GM18861 (cell line): ENCODE results near the gene TNC.
A peak's percentile ranks its signal among the peaks of the same experiment; 100 is the strongest.

ENCODE experiments used
- ATAC-seq: cut with Tn5 transposase; IDR thresholded peaks from one replicate; pipeline ENCODE4 v1.9.1; 2021; ENCODE audit not compliant: unreplicated experiment

Gene TNC

DNA sequence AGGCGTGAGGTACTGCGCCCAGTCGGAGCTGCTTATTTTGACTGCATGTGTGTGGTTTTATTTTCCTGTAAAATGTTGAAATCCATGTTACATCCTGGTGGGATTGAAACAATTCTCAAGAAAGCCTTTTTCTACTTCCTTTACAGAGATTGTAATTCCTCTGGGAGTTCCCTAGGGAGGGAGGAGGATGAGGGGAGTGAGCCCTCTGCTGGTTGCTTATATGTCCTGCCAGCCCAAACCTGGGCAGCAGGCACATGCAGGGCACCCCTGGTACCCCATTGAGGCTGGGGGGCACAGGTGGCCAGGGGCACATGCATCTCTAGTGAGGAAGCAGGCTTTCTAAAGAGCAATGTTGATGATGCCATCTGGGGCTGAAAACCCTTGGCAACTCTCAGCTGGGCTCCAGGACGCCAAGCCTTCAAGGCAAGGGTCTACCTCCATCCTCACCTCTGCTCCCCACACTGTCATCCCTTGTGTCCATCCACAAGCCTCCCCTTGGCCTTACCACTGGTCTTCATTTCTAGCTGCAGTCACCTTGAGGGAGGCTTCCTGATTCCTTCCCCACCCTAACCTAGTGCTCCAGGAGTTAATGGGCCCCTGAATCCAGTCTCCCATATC lies 102.8 kb downstream of the TNC start:
- ATAC-seq, result no peak

DNA sequence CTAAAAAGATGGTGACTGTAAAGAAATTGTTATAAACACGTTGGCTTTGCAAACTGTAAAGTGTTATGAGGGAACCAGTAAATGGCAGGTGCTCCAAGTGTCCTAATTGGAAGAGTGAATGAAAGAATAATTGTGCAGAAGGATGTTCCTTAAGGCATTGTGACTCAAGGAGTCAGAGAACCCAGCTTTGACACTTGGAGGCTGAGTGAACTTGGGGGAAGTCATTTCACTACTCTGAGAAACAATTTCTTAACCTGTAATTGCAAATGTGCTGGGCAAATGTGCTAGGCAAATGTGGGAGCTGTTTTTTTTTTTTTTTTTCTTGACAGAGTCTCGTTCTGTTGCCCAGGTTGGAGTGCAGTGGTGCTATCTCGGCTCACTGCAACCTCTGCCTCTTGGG lies 103.5 kb downstream of the TNC start:
- ATAC-seq, result no peak

DNA sequence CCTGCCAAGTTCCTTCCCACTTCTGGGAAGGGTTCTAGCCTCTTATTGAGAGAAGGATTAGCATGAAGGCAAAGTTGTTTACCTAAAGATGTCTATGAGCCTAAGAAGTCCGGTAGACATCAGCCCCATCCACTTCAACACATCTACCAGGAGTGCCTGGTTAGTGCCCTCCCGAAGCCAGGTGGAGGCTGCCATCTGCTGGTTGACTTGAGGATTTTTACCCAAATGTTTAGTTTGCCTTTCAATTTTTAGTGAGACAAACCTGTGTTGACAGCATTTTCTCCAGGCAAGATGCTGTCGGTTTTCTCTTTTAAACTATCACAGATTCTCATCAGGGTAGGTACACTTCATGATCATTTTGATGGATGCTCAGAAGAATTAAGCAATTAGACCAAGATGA lies 104.0 kb downstream of the TNC start:
- ATAC-seq, result no peak

DNA sequence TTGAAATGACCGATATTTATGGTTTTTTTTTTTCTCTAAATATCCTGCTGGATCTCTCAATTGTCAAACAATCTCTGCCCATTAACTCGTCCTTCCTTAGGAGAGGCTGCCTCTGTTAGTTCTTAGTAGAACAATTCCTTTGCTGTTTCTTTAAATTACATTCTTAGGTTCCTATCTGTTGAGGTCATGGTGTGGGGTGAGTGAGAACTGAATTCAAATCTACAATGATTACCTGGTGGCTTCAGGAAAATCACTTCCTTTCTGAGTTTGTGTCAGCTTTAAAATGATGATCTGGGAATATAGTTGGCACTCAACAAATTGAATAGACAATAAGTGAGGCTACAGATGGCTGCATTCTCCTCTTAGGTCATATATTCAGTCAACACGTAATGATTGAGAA lies 105.5 kb downstream of the TNC start:
- ATAC-seq, result no peak

DNA sequence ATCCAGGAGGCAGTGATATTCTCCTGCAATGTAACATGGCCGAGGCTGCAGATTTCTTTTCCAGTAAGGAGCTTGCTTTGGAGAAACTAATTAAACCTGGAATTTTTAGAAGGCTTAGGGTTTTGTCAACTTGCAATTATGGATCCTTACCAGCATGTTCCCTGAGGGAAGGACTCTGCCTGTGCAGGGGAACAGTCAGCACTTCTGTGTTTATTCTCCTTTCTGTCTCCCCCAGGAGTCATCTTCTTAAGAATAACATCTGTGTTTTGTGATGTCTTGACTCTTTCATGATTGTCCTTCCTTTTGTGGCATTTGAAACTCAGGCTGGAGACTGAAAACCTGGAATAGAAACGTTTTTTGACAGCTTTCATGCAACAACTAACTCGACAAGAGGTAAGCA lies 107.1 kb downstream of the TNC start:
- ATAC-seq, result no peak

DNA sequence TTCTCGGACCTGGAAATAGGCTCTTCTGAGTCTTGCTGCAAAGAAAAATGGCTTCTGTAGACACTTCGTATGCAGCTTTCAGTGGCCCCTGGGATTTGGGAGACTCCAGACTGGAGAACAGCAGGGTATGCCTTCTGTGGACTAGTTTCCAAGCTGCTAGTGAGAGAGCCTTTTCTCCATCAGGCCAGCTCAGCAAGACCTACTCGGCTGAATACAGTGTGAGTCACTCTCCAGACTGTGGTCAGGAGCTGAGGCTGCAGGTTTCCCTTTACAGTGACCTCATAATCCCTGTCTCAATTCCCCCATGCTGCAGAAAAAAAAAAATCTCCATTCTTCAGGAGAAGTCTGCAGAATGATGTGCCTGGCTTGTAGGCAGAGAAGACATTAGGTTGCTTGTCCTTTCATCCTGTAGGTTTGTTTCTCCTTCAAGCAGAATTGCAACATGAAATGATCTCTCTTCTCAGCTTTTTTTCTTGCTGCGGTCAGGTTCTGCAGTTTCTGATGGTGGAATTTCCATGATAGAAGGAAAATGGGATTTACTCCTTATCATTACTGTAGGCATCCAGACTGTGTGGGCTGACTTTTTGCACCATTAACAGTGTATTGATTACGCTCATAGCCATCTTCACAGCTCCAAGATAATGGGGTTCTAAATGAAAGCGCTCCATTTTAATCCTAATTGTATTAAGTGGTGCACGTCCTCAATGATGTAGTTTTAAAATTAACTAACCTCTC lies 109.3 kb downstream of the TNC start:
- no peak for ATAC-seq

DNA sequence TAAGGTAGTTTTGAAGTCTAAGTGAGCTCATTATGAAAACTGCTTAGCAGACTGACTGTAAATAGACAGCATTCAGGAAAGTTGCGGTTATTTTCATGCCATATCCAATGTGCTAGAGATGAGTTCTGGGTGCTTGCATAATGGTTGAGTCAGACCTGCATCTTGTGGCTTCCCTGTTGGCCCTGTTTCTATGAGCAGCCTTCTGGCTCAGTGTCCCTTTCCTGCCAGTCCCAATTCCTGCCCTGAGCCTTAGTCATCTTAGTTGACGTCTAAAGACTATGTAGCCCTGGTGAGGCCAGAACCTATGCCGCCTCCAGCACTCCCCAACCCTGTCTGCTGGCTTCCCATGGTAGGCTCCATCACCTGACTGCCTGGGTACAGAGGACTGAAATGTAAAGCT lies 111.3 kb downstream of the TNC start:
- ATAC-seq, result no peak

DNA sequence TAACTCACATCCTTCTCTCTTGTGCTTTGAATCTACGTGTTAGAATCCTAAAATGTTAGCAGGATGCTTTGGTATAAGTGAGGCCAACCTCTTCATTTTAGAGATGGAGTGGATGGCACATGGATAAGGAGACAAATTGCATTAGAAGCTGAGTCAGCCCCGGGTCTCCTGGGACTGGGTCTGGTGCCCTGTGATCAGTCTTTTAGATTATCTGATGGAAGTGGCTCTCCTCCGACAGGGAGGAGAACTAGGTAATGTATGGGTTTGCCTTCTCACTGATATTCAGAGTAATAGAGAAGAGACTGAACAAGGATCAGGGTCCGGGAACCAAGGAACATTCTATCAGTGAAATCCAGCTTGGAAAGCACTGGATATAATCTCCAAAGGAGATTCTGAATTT lies 112.6 kb downstream of the TNC start:
- no peak for ATAC-seq

DNA sequence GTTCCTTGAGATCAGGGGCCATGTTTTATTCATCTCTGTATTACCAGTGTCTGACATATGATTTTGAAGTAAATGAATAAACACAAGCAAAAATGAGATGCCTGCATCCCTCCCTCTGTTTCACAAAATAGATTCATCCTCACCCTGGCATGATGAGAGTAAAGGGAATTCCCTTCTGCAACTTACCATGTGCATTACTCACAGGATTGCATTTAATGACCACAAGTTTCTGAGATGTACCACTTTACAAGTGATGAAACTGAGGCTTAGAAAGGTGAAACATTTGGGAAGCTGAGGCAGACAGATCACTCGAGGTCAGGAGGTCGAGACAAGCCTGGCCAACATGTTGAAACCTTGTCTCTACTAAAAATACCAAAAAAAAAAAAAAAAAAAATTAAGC lies 113.4 kb downstream of the TNC start:
- ATAC-seq, result no peak

DNA sequence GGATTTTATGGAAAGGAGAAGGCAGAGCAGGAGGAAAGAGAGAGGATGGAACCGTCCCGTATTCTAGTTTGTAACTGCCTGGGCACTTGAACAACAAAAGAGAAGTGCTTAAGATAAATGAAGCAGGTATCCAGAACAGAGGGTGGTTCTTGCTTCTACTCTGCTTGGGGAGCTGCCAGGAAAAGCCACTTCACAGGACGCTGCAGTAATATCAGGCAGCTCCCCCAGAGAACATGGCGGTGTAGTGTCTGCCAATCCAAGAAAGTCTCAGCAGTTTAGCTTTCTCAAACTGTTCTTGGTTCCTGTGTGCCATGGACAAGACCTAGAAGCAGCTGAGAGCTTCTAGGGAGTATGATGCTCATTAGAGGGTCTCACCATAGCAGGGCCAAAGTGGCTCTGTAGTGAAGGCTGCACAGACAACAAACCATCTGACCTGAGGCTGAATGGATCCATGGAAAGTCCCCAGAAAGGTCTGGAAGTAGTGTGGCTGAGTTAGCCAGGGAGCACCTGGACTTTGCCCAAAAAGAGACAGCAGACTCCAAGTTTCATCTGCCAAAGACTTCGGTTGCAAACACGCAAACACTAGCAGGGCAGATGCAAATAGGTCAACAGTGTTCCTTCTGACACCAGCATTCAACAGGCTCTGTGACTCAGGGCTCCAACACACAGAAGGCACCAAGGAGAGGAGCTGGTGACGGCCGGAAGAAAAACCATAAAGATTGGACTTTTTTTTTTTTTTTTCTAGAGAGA lies 115.4 kb downstream of the TNC start:
- no peak for ATAC-seq

DNA sequence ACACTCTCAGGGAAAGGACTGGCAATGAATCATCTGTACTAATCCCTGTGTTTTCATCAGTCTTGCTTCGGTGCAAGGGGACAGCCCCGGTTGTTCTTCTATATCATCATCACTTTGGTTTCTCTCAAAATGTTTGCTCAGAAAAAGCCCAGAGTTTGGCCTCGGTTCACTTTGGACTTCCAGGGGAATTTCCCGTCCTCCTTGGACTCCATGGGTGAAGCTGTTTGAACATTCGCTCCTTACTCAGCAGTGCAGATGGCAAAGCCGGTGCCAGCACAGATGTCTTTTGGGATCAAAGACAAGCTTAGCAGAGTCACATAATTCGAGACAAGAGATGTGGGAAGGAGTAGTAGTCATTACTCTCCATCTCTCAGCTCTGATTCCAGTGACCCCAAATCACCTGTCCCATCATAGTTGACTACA lies 117.7 kb downstream of the TNC start:
- no peak for ATAC-seq

DNA sequence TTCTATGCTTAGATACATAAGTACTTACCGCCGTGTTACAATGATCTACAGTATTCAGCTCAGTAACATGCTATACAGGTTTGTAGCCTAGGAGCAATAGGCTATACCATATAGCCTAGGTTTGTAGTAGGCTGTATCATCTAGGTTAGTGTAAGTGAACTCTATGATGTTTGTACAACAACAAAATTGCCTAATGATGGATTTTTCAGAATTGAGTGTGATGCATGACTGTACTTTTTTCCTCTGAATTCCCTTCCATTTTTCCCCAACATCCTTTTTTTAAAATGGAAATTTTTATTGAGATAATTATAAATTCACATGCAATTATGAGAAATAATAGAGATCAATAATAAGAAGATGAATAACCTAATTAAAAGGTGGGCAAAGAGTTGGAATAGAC lies 119.6 kb downstream of the TNC start:
- no peak for ATAC-seq

DNA sequence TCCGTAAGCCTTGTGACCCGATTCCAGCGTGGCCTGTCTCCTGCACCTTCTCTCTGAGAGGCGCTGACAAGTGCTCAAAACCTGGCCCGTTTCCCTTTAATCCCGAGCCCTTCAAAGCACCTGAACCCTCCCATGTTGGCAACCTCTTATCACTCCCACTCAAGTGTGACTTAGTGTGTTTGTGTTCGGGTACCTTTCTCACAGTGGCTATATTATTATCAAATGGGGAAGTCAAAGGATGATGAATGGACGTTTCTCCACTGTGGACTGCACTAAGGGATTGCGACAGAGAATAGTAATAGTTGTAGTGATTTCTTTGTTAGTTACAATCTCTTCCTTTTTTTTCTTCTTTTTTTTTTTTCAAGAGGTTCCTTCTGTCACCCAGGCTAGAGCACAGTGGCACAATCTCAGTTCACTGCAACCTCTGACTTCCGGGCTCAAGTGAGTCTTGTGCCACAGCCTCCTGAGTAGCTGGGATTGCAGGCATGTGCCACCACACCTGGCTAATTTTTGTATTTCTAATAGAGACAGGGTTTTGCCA lies 122.2 kb downstream of the TNC start:
- no peak for ATAC-seq

DNA sequence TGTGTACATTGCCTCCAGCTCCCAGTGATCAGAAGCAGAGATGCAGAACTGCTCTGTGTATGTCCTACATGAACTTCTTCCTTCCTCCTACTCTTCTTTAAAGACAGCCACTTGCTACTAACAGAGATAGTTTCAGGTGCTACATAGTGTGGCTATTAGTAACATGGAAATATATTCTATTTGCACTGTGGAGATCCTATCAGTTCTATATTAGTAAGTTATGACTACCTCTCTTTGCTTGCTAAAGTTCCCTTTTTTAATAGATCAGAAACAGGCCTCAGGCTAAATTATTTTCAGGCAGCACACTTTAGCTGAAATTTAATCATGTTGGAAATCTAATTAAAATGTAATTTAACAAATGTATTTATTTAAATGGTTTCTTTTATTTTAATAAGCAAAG lies 123.2 kb downstream of the TNC start:
- no peak for ATAC-seq

DNA sequence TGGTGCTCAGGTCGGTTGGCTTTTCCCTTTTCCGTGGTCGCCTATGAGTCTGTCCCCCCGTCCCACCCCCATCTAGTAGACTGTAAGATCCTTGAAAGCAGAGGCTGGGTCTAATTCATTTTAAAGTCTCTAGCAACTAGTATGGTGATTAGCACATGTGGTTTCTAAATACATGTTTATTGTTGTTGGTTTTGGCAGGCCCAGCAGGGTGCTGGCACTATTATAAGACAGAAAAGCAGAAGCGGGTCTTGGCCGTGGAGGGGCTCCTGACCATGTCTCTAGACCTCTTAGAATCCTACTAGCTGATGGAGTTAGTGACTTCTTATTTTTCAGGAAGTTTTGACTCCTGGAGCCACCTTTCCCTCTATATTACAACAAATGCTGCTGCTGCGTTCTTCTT lies 126.1 kb downstream of the TNC start:
- no peak for ATAC-seq

DNA sequence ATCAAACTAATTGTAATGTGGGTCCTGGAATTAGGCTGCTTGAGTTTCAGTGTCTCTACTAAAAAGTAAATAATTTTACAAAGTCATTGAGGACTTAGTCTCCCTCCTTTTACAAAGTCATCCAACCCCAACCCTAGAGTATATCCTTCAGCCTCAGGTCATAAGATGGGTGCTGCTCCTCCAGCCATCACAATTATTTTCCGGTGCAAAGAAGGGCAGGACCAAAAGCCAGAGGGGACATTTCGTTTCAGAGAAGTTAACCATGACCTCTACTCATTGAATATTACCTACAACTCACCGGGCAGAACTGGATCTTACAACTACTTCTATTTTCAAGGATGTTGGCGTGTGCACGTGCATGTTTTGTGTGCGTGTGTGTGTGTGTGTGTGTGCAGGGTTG lies 127.1 kb downstream of the TNC start:
- no peak for ATAC-seq

DNA sequence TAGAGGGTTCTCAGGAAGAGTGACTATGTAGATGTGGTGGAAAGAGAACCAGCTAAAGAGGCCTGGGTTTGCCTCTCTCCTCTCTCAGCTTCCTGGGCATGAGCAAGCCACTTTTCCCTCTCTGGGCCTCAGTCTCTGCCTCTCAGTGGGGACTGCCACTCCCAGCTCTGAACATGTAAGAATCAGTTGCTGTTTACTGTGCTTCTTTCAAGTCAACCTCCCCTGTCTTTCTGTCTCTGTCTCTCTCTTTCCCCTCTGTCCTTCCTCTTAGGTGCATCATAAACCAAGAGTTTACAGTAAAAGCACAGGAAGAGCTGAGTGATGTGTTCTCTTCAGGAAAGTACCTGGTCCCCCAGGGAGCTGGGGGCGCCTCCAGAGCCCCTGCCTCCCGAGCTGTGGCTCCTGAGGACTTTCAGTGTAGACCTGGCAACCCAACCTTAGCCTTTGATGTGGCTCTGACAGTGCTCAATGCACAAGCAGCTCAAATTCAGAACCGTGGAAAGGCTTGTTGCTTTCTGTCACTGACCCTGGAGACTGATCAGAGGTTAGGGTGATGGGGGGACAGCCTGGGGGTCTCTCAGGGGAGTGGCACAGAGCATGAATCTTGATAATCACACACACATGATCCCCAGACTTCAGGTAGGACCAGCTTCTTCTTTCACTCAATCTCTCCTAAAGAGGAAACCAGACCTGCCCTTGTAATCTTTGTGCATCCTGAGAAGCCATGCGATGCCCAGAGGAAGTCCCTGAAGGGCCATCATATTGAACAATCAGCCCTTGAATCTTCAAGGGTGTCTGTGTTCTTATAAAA lies 128.2 kb downstream of the TNC start:
- ATAC-seq, result peak; percentile 37

DNA sequence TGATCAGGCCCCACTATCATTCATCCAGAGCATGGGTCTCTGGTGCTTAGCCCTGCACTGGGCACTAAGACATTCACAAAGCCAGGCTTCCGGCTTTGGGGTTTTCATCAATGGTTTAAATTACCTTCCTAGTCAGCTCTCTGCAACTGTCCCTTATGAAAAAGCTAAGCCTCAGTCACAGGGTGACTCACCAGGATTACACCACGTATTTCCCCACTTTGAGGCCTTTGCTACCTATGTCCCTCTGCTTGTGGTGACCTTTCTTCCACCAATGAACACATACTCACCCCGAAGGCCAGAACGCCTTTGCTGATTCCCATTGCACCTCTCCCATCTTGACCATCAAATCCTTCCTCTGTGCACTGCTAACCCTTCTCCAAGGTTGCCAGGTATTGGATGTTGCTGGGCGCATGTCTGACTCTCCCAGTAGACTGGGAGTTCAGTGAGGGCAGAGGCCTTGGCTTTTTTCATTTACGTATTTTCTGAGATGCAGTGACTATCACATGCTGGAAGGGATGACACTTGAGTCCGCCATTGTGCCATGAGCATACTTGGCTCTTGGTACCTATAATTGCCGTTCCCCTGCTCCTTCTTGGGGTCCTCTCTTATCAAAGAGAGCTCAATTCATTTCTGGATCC lies 128.9 kb downstream of the TNC start:
- peak; percentile 47 for ATAC-seq

DNA sequence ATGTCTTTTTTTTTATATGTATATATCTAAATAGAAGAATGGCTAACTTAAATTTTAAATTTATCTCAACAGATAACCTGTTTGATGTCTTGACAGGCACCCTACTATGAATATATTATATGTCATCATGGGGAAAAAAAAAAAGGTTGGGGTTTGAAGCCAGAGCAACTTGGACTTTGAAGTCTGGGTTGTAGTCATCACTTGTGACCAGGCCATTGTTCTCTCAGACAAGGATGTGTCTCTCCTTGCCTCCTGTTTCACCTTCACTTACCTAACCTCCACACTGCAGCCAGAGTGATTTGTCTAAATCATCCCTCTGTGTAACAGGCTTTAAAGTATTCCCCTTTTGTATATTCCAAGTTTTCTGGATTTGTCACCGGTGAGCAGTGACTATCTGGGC lies 130.8 kb downstream of the TNC start:
- no peak for ATAC-seq

DNA sequence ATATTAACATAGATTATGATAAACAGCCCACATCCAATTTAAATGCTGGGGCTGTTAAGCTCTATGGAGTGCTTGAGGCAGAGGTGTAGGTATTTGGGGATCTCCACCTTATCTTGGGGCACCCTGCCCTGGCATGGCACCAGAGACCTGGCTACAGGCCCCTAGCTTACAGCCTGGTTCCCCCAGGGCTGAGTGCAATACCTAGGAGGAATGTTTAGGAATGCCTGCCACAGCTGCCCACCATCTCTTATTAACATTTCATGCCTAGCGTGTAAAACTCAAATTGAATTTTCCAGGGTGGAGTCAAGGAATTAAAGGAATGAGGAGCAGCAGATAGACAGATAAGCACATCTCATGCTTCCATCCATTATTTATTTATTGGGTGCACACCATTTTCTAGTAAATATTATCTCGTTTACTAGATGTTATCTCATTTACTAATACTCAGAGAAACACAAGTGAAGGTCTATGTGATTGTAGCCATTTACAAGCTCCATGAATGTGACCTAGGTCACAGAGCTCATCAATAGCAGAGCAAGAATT lies 131.9 kb downstream of the TNC start:
- ATAC-seq, result no peak
